HEK293T (cell line): ENCODE results near the gene STT3B.

Source experiments
- CTCF ChIA-PET: fragments of 350-600 bp; formaldehyde crosslinking; extraction: SDS; loops from one replicate; lab custom pipeline; 2021; ENCODE audit warnings: antibody characterized with exemption, inconsistent platforms; lab: Yijun Ruan, JAX
- POLR2A ChIA-PET: fragments of 350-600 bp; formaldehyde crosslinking; extraction: SDS; loops from one replicate; lab custom pipeline; 2020; ENCODE audit warnings: antibody characterized with exemption, inconsistent platforms; lab: Yijun Ruan, JAX
- DNase-seq: peaks from one replicate; pipeline ENCODE4 v3.0.0; 2012; ENCODE audit warnings: mixed read lengths; ENCODE audit errors: extremely low spot score
- ARNT ChIP-seq: fragments of 450-650 bp; IDR thresholded peaks from 2 replicates; pipeline ENCODE4 v1.6.1; 2017; ENCODE audit warnings: mild to moderate bottlenecking
- BHLHE40 ChIP-seq: fragments of 450-650 bp; IDR thresholded peaks from 2 replicates; pipeline ENCODE4 v1.6.1; 2016; ENCODE audit warnings: mild to moderate bottlenecking, moderate library complexity, borderline replicate concordance
- CTBP1 ChIP-seq: fragments of 450-650 bp; IDR thresholded peaks from 2 replicates; pipeline ENCODE4 v1.6.1; 2016; ENCODE audit warnings: borderline replicate concordance
- ELF4 ChIP-seq: fragments of 450-650 bp; IDR thresholded peaks from 2 replicates; pipeline ENCODE4 v1.6.1; 2017; ENCODE audit warnings: antibody characterized with exemption
- FOXA1 ChIP-seq: fragments of 450-650 bp; IDR thresholded peaks from 2 replicates; pipeline ENCODE4 v1.6.1; 2016; ENCODE audit warnings: mild to moderate bottlenecking
- FOXK2 ChIP-seq: fragments of 450-650 bp; IDR thresholded peaks from 2 replicates; pipeline ENCODE4 v1.6.1; 2016; ENCODE audit warnings: mild to moderate bottlenecking
- FOXM1 ChIP-seq: fragments of 450-650 bp; IDR thresholded peaks from 2 replicates; pipeline ENCODE4 v1.6.1; 2017; ENCODE audit warnings: mild to moderate bottlenecking, borderline replicate concordance
- HDGF ChIP-seq: fragments of 450-650 bp; IDR thresholded peaks from 2 replicates; pipeline ENCODE4 v1.6.1; 2017; ENCODE audit warnings: antibody characterized with exemption, borderline replicate concordance
- L3MBTL2 ChIP-seq: fragments of 450-650 bp; conservative IDR thresholded peaks from 2 replicates; pipeline ENCODE4 v1.6.1; 2016; ENCODE audit warnings: mild to moderate bottlenecking
- LEF1 ChIP-seq: fragments of 450-650 bp; IDR thresholded peaks from 2 replicates; pipeline ENCODE4 v1.6.1; 2017; ENCODE audit warnings: mild to moderate bottlenecking, borderline replicate concordance
- NFRKB ChIP-seq: fragments of 450-650 bp; IDR thresholded peaks from 2 replicates; pipeline ENCODE4 v1.6.1; 2016; ENCODE audit warnings: mild to moderate bottlenecking, moderate library complexity
- PKNOX1 ChIP-seq: fragments of 450-650 bp; IDR thresholded peaks from 2 replicates; pipeline ENCODE4 v1.6.1; 2016
- SP1 ChIP-seq: fragments of 450-650 bp; IDR thresholded peaks from 2 replicates; pipeline ENCODE4 v1.6.1; 2017
- SUZ12 ChIP-seq: fragments of 450-650 bp; IDR thresholded peaks from 2 replicates; pipeline ENCODE4 v1.6.1; 2016; ENCODE audit warnings: mild to moderate bottlenecking
- TARDBP ChIP-seq: fragments of 450-650 bp; IDR thresholded peaks from 2 replicates; pipeline ENCODE4 v1.6.1; 2016
- ZNF384 ChIP-seq: fragments of 450-650 bp; IDR thresholded peaks from 2 replicates; pipeline ENCODE4 v1.6.1; 2016

Gene STT3B

GRCh38 chr3:31491660-31492059 is 41.1 kb upstream of the STT3B start:
- POLR2A ChIA-PET, result no interaction called here

GRCh38 chr3:31493149-31493548 is 39.6 kb upstream of the STT3B start:
- TF ChIP-seq SP1, result no peak
- TF ChIP-seq NFRKB, result no peak
- no peak for TF ChIP-seq FOXK2
- TF ChIP-seq LEF1, result no peak
- no peak for TF ChIP-seq CTBP1
- no peak for TF ChIP-seq PKNOX1
- no peak for TF ChIP-seq L3MBTL2
- no peak for TF ChIP-seq TARDBP
- TF ChIP-seq ELF4, result no peak
- no peak for TF ChIP-seq SUZ12
- TF ChIP-seq FOXA1, result no peak
- no peak for TF ChIP-seq FOXM1
- no peak for TF ChIP-seq HDGF
- no peak for DNase-seq
- POLR2A ChIA-PET, result no interaction called here
- CTCF ChIA-PET, result no interaction called here

More at GRCh38 chr3:31491660-31492059, 41.1 kb upstream of the STT3B start:
- no peak for DNase-seq
- TF ChIP-seq HDGF (no peak), TARDBP (no peak), SUZ12 (no peak), PKNOX1 (no peak), L3MBTL2 (no peak), LEF1 (no peak), FOXK2 (no peak), FOXA1 (no peak), ZNF384 (no peak), CTBP1 (no peak)
- CTCF ChIA-PET, result no interaction called here

GRCh38 chr3:31495971-31496665 is 36.6 kb upstream of the STT3B start:
- ChIA-PET POLR2A (no interaction called here), CTCF (no interaction called here)
- no peak for DNase-seq
- no peak for TF ChIP-seq PKNOX1
- no peak for TF ChIP-seq BHLHE40
- TF ChIP-seq L3MBTL2, result no peak
- no peak for TF ChIP-seq FOXA1
- no peak for TF ChIP-seq FOXK2
- TF ChIP-seq CTBP1, result no peak
- TF ChIP-seq LEF1, result no peak
- TF ChIP-seq SUZ12, result no peak
- no peak for TF ChIP-seq ARNT
- no peak for TF ChIP-seq FOXM1

- CTCF ChIA-PET, result no interaction called here
- TF ChIP-seq FOXM1 (no peak), SP1 (no peak), LEF1 (no peak), BHLHE40 (no peak), CTBP1 (no peak), ELF4 (no peak), ARNT (no peak), FOXA1 (no peak), TARDBP (no peak), FOXK2 (no peak), NFRKB (no peak), HDGF (no peak), PKNOX1 (no peak), ZNF384 (no peak), L3MBTL2 (no peak), SUZ12 (no peak)
- POLR2A ChIA-PET, result no interaction called here
- no peak for DNase-seq
Observed at GRCh38 chr3:31498791-31499190, 33.9 kb upstream of the STT3B start.

GRCh38 chr3:31499281-31499680 is 33.4 kb upstream of the STT3B start:
- ChIA-PET CTCF (no interaction called here), POLR2A (no interaction called here)
- DNase-seq, result no peak
- TF ChIP-seq ARNT (no peak), FOXM1 (no peak), ELF4 (no peak), ZNF384 (no peak), SP1 (no peak), SUZ12 (no peak), FOXK2 (no peak), LEF1 (no peak), PKNOX1 (no peak), FOXA1 (no peak), NFRKB (no peak), BHLHE40 (no peak), HDGF (no peak)
